ENCODE results near the gene NDRG3. TPM values are rescaled to one million over a fixed set of nuclear protein-coding genes. Genes with fewer than 3 reads are reported as not detected.

NDRG3 gene
- total RNA-seq, 6 donors from 2014 or later: 7.8 to 28.7 (median 18.2) TPM

- ATAC-seq (ENCODE audit: low FRiP score in 2 of 2): no peak
- no peaks in the 10 kb centered on the region for H3K27me3 ChIP-seq
- peak in 1 of 2 donors; percentile 32 for DNase-seq
- peak overlapping the region; percentile 55 to 98 (median 94) for H3K27ac ChIP-seq
- 83 to 84% methylated on average over 7 of the region's 7 CpGs for WGBS, 2 donors
- no peak for TF ChIP-seq POLR2AphosphoS5 (IDR thresholded peaks at IDR 0.05)
- TF ChIP-seq POLR2A (IDR thresholded peaks at IDR 0.05): no peak
- no peaks in the 10 kb centered on the region for H3K9me3 ChIP-seq
- H3K4me3 ChIP-seq: peak overlapping the region in 1 of 4 donors; percentile 72
- H3K4me1 ChIP-seq: peaks cover 18 to 28% (median 24%) of the 10 kb centered on the region in 4 donors
- H3K36me3 ChIP-seq: peaks cover 19 to 52% (median 47%) of the 10 kb centered on the region in 4 donors
Observed at GRCh38 chr20:36607586-36608387, 138.1 kb downstream of the NDRG3 start.

- ATAC-seq (ENCODE audit: low FRiP score in 2 of 2) (peak in 1 of 2 donors; percentile 13), DNase-seq (peak in 1 of 2 donors; percentile 78)
- WGBS, 2 donors: 2% methylated on average over 25 to 31 of the region's 31 CpGs
- Histone ChIP-seq H3K9me3 (no peaks in the 10 kb centered on the region), H3K36me3 (peaks cover 16 to 38% (median 33%) of the 10 kb centered on the region in 4 donors), H3K27me3 (no peaks in the 10 kb centered on the region), H3K4me3 (peak overlapping the region; percentile 72 to 100 (median 88)), H3K4me1 (peaks cover 18 to 28% (median 24%) of the 10 kb centered on the region in 4 donors), H3K27ac (peak overlapping the region; percentile 93 to 98 (median 95))
- no peak for TF ChIP-seq POLR2A (IDR thresholded peaks at IDR 0.05)
- peak in 1 of 2 donors; percentile 47 for TF ChIP-seq POLR2AphosphoS5 (IDR thresholded peaks at IDR 0.05)
- no peak for TF ChIP-seq EP300 (IDR thresholded peaks at IDR 0.05)
- TF ChIP-seq CTCF (IDR thresholded peaks at IDR 0.05): no peak
Observed at GRCh38 chr20:36606158-36607066, 139.5 kb downstream of the NDRG3 start.

GRCh38 chr20:36605399-36606157 lies 140.3 kb downstream of the NDRG3 start, which contains the start of gene RAB5IF:
Gene RAB5IF, plus strand, starts transcription at chr20:36605779. Its CDS starts 173 bp downstream, at chr20:36605952.
- TF ChIP-seq POLR2A (IDR thresholded peaks at IDR 0.05): peak in 2 of 4 donors; percentile 64 to 97
- TF ChIP-seq POLR2AphosphoS5 (IDR thresholded peaks at IDR 0.05): peak; percentile 96
- peak; percentile 73 to 100 (median 99) for TF ChIP-seq CTCF (IDR thresholded peaks at IDR 0.05)
- peak in 1 of 4 donors; percentile 94 for TF ChIP-seq EP300 (IDR thresholded peaks at IDR 0.05)
- DNase-seq (peak; percentile 98 to 99), ATAC-seq (ENCODE audit: low FRiP score in 2 of 2) (peak; percentile 98 to 99)
- no peaks in the 10 kb centered on the region for H3K27me3 ChIP-seq
- WGBS, 2 donors: 0 to 1% methylated on average over 5 to 54 of the region's 90 CpGs
- H3K9me3 ChIP-seq: no peaks in the 10 kb centered on the region
- H3K36me3 ChIP-seq: peaks cover 12 to 30% (median 26%) of the 10 kb centered on the region in 4 donors
- H3K4me1 ChIP-seq: peaks cover 18 to 28% (median 24%) of the 10 kb centered on the region in 4 donors
- H3K27ac ChIP-seq: peak within 1 kb of the TSS; percentile 93 to 98 (median 95)
- H3K4me3 ChIP-seq: peak within 1 kb of the TSS; percentile 72 to 100 (median 88)

- TF ChIP-seq POLR2A (IDR thresholded peaks at IDR 0.05): no peak
- TF ChIP-seq CTCF (IDR thresholded peaks at IDR 0.05): no peak
- no peak for TF ChIP-seq POLR2AphosphoS5 (IDR thresholded peaks at IDR 0.05)
- no peak for TF ChIP-seq EP300 (IDR thresholded peaks at IDR 0.05)
- ATAC-seq (ENCODE audit: low FRiP score in 2 of 2): peak; percentile 3 to 29
- 27 to 55% methylated on average over 3 to 15 of the region's 15 CpGs for WGBS, 2 donors
- H3K4me1 ChIP-seq: peaks cover 18 to 30% (median 26%) of the 10 kb centered on the region in 4 donors
- peak overlapping the region in 3 of 4 donors; percentile 72 to 100 (median 85) for H3K4me3 ChIP-seq
- H3K9me3 ChIP-seq: no peaks in the 10 kb centered on the region
- peak overlapping the region; percentile 88 to 98 (median 95) for H3K27ac ChIP-seq
- peaks cover 8 to 24% (median 20%) of the 10 kb centered on the region in 4 donors for H3K36me3 ChIP-seq
- peak in 1 of 2 donors; percentile 58 for DNase-seq
- no peaks in the 10 kb centered on the region for H3K27me3 ChIP-seq
Observed at GRCh38 chr20:36604952-36605398, 140.9 kb downstream of the NDRG3 start.

Small RNA genes within 50 kb of the gene (small RNA-seq; reads per million reads assigned to genes)
- gene RF00019: 0 reads per million in 4 donors

Other genes with a start within 250 kb of the NDRG3 start
- gene MYL9, start 204.6 kb downstream of the NDRG3 start, total RNA-seq: 100 to 1,000 TPM in 5 of 6 donors, 10 to 100 TPM in 1; 79.6 to 425 (median 169) TPM
- 10 to 100 TPM in 4 of 6 donors, 1 to 10 TPM in 2; 9.4 to 20.1 (median 11.9) TPM for gene TGIF2, start 172.5 kb downstream of the NDRG3 start, total RNA-seq
- gene RAB5IF, start 140.3 kb downstream of the NDRG3 start, total RNA-seq: 100 to 1,000 TPM in 2 of 6 donors, 10 to 100 TPM in 4; 57.6 to 124 (median 80.3) TPM
- 1 to 10 TPM in 5 of 6 donors, under 1 TPM in 1; 0.97 to 6.9 (median 3.0) TPM for gene SLA2, start 99.9 kb downstream of the NDRG3 start, total RNA-seq
- gene DSN1, start 27.7 kb upstream of the NDRG3 start, total RNA-seq: 10 to 100 TPM in 2 of 6 donors, 1 to 10 TPM in 4; 4.7 to 29.3 (median 7.8) TPM
- 1 to 10 TPM in 1 of 6 donors, under 1 TPM in 2, not detected in 3; 0.31 to 1.3 (median 0.61) TPM for gene TLDC2, start 130.0 kb upstream of the NDRG3 start, total RNA-seq
- 100 to 1,000 TPM; 134 to 224 (median 185) TPM for gene SAMHD1, start 205.6 kb upstream of the NDRG3 start, total RNA-seq